A673 (cell line): ENCODE data around the gene MCF2L2. TPM values are rescaled to one million over a fixed set of nuclear protein-coding genes. Genes with fewer than 3 reads are reported as not detected.

ENCODE experiments used
- BruUV-seq: library from RNA; stranded (reverse); fragments of 400-500 nt; replicated peaks from 2 replicates; lab custom pipeline; 2021; lab: Mats Ljungman, UMichigan
- CTCF ChIA-PET: fragments of 300-600 bp; sonication (Branson Sonifier 250); formaldehyde crosslinking; loops from one replicate; lab custom pipeline; 2022; ENCODE audit warnings: antibody characterized with exemption; lab: Charles Lee
- POLR2A ChIA-PET: fragments of 300-600 bp; sonication (Branson Sonifier 250); formaldehyde crosslinking; loops from one replicate; lab custom pipeline; 2022; ENCODE audit warnings: antibody characterized with exemption; ENCODE audit not compliant: low non-redundant PET; lab: Charles Lee
- DNase-seq: peaks from one replicate; pipeline ENCODE4 v3.0.0-alpha.2; 2015; ENCODE audit warnings: low spot score
- H3K27ac ChIP-seq: fragments of 200-600 bp; sonication (generic); 2 replicates; pipeline ENCODE4 v1.5.1; 2016; ENCODE audit warnings: mixed run types, low read depth, mild to moderate bottlenecking, mixed read lengths, antibody characterized with exemption, low read length; ENCODE audit not compliant: poor library complexity, severe bottlenecking
- H3K27me3 ChIP-seq: fragments of 200-600 bp; sonication (generic); replicated peaks from 2 replicates; pipeline ENCODE4 v1.6.1; 2017; ENCODE audit warnings: mixed run types, low read depth, mild to moderate bottlenecking, mixed read lengths, antibody characterized with exemption, low read length; ENCODE audit not compliant: insufficient read depth, poor library complexity
- H3K36me3 ChIP-seq: fragments of 200-600 bp; sonication (generic); 2 replicates; pipeline ENCODE4 v1.6.1; 2016; ENCODE audit warnings: mixed run types, mild to moderate bottlenecking, mixed read lengths, antibody characterized with exemption, low read length; ENCODE audit not compliant: insufficient read depth, poor library complexity, severe bottlenecking
- H3K4me1 ChIP-seq: fragments of 200-600 bp; sonication (generic); 2 replicates; pipeline ENCODE4 v1.6.1; 2017; ENCODE audit warnings: mixed run types, mild to moderate bottlenecking, mixed read lengths, antibody characterized with exemption, low read length; ENCODE audit not compliant: insufficient read depth, poor library complexity, severe bottlenecking
- H3K4me3 ChIP-seq: fragments of 200-600 bp; sonication (generic); 2 replicates; pipeline ENCODE4 v1.5.1; 2016; ENCODE audit warnings: low read depth, mixed run types, mild to moderate bottlenecking, mixed read lengths, low read length; ENCODE audit not compliant: poor library complexity, severe bottlenecking
- H3K9me3 ChIP-seq: fragments of 200-600 bp; sonication (generic); 2 replicates; pipeline ENCODE4 v1.6.1; 2016; ENCODE audit warnings: mixed run types, low read depth, mild to moderate bottlenecking, mixed read lengths, antibody characterized with exemption, low read length; ENCODE audit not compliant: poor library complexity, severe bottlenecking
- CTCF ChIP-seq: fragments of 300-800, 200-600 bp; sonication (generic); conservative IDR thresholded peaks from 2 replicates; pipeline ENCODE4 v1.5.1; 2017; ENCODE audit warnings: low read depth, mild to moderate bottlenecking, antibody characterized with exemption, low read length, moderate library complexity, mixed read lengths
- EZH2 ChIP-seq: fragments of 200-600 bp; sonication (generic); IDR thresholded peaks from 2 replicates; pipeline ENCODE4 v1.6.1; 2017; ENCODE audit warnings: borderline replicate concordance, low read depth, mild to moderate bottlenecking, mixed read lengths, antibody characterized with exemption, low read length; ENCODE audit not compliant: poor library complexity, severe bottlenecking
- intact Hi-C: fragments of 100-400 bp; cut with micrococcal nuclease; formaldehyde crosslinking; loops from one replicate; pipeline ENCODE4 v1.10.0; 2022; ENCODE audit not compliant: unreplicated experiment
- total RNA-seq: library from RNA; stranded (reverse); gene quantifications from 2 replicates; pipeline ENCODE4 v1.2.3, GENCODE V29; 2021

Gene MCF2L2
- total RNA-seq, 1 experiment from 2014 or later = not detected

GRCh38 chr3:183182073-183182472 lies 246.3 kb downstream of the MCF2L2 start:
- ChIA-PET CTCF (no interaction called here), POLR2A (no interaction called here)
- H3K27me3 ChIP-seq = peaks cover 2% of the 10 kb centered on the region
- H3K9me3 ChIP-seq = no peaks in the 10 kb centered on the region
- H3K4me3 ChIP-seq = no peak overlapping the region
- H3K27ac ChIP-seq = no peak overlapping the region
- H3K4me1 ChIP-seq = peaks cover 6% of the 10 kb centered on the region
- TF ChIP-seq CTCF (no peak), EZH2 (no peak)
- H3K36me3 ChIP-seq = no peaks in the 10 kb centered on the region
- intact Hi-C loops = loop anchor here (5.0 to 10.0 kb wide), 2 partner anchors 60 to 467 kb away; no protein-coding TSS in a partner anchor
- BruUV-seq = no TSS peak
- DNase-seq = no peak

- H3K27me3 ChIP-seq = peaks cover 2% of the 10 kb centered on the region
- POLR2A ChIA-PET = no interaction called here
- TF ChIP-seq EZH2 = no peak
- no peak for TF ChIP-seq CTCF
- DNase-seq = no peak
- no peak overlapping the region for H3K4me3 ChIP-seq
- peaks cover 6% of the 10 kb centered on the region for H3K4me1 ChIP-seq
- no peaks in the 10 kb centered on the region for H3K9me3 ChIP-seq
- CTCF ChIA-PET = no interaction called here
- BruUV-seq = no TSS peak
- H3K27ac ChIP-seq = no peak overlapping the region
- H3K36me3 ChIP-seq = no peaks in the 10 kb centered on the region
- intact Hi-C loops = loop anchor here (5.0 to 10.0 kb wide), 2 partner anchors 59 to 467 kb away; no protein-coding TSS in a partner anchor
Observed at GRCh38 chr3:183181606-183182005, 246.8 kb downstream of the MCF2L2 start.

GRCh38 chr3:183180784-183181295 lies 247.6 kb downstream of the MCF2L2 start:
- TF ChIP-seq EZH2 (no peak), CTCF (no peak)
- Histone ChIP-seq H3K27ac (no peak overlapping the region), H3K36me3 (no peaks in the 10 kb centered on the region), H3K27me3 (peaks cover 2% of the 10 kb centered on the region), H3K4me3 (no peak overlapping the region), H3K4me1 (peaks cover 6% of the 10 kb centered on the region), H3K9me3 (no peaks in the 10 kb centered on the region)
- ChIA-PET POLR2A (no interaction called here), CTCF (no interaction called here)
- intact Hi-C loops = loop anchor here (5.0 to 10.0 kb wide), 2 partner anchors 59 to 466 kb away; no protein-coding TSS in a partner anchor
- no TSS peak for BruUV-seq
- DNase-seq = no peak
